D341Med (cell line): ENCODE measurements around the gene BCAR1.
"Not testable (repeated sequence)": the region's sequence is repeated elsewhere in the genome, so short reads cannot be mapped to it uniquely, and the experiment has no call there.

ENCODE experiments used
- DNase-seq: peaks from one replicate; pipeline ENCODE4 v3.0.0; 2012; ENCODE audit warnings: low spot score

Gene BCAR1

GRCh38 chr16:75271441-75272096 lies 20.1 kb upstream of the BCAR1 start:
- DNase-seq, result no peak

- DNase-seq, result not testable (repeated sequence)
Measured at GRCh38 chr16:75269358-75269757, 17.9 kb upstream of the BCAR1 start.

- DNase-seq, result peak; percentile 54
Measured at GRCh38 chr16:75267631-75268264, 16.3 kb upstream of the BCAR1 start.

GRCh38 chr16:75266738-75267630 lies 15.6 kb upstream of the BCAR1 start:
- DNase-seq, result no peak

GRCh38 chr16:75265911-75266701 lies 14.7 kb upstream of the BCAR1 start:
- peak; percentile 76 for DNase-seq

GRCh38 chr16:75264999-75265910 lies 13.8 kb upstream of the BCAR1 start:
- DNase-seq, result no peak

GRCh38 chr16:75264457-75264998 lies 13.1 kb upstream of the BCAR1 start:
- DNase-seq, result no peak

GRCh38 chr16:75263963-75264445 lies 12.6 kb upstream of the BCAR1 start:
- no peak for DNase-seq

GRCh38 chr16:75263291-75263962 lies 12.0 kb upstream of the BCAR1 start:
- no peak for DNase-seq

GRCh38 chr16:75262800-75263127 lies 11.3 kb upstream of the BCAR1 start:
- DNase-seq, result no peak

GRCh38 chr16:75262104-75262799 lies 10.8 kb upstream of the BCAR1 start:
- DNase-seq, result no peak

GRCh38 chr16:75261590-75262078 lies 10.2 kb upstream of the BCAR1 start:
- DNase-seq, result no peak

GRCh38 chr16:75260851-75261589 lies 9.6 kb upstream of the BCAR1 start:
- DNase-seq, result peak; percentile 71

- DNase-seq, result no peak
Measured at GRCh38 chr16:75258807-75259141, 7.3 kb upstream of the BCAR1 start.

GRCh38 chr16:75257886-75258806 lies 6.7 kb upstream of the BCAR1 start:
- DNase-seq, result no peak

- DNase-seq, result no peak
Measured at GRCh38 chr16:75256696-75257343, 5.4 kb upstream of the BCAR1 start.

- DNase-seq, result no peak
Measured at GRCh38 chr16:75256059-75256571, 4.7 kb upstream of the BCAR1 start.
